DND-41 (cell line): ENCODE measurements around the gene A1BG.

Experiments used
- CTCF ChIP-seq: IDR thresholded peaks from 2 replicates; pipeline ENCODE4 v1.5.1; 2012; ENCODE audit warnings: borderline replicate concordance, low read length, moderate library complexity, mild to moderate bottlenecking; ENCODE audit not compliant: poor library complexity, severe bottlenecking; ENCODE audit errors: extremely low read depth
- EZH2 ChIP-seq: IDR thresholded peaks from 3 replicates; pipeline ENCODE4 v1.6.1; 2012; ENCODE audit warnings: borderline replicate concordance, low read depth, mild to moderate bottlenecking, moderate library complexity, low read length, inconsistent platforms; ENCODE audit not compliant: severe bottlenecking

- TF ChIP-seq CTCF = peak; percentile 2
- TF ChIP-seq EZH2 = no peak
Measured at GRCh38 chr19:58350871-58351557, 2.3 kb downstream of the A1BG start.
